Fibroblast of skin of right quadriceps (primary cell): ENCODE data around the gene FOXJ1.
A peak's percentile ranks its signal among the peaks of the same experiment; 100 is the strongest.
"Not testable (repeated sequence)": the region's sequence is repeated elsewhere in the genome, so short reads cannot be mapped to it uniquely, and the experiment has no call there.

Experiments used
- DNase-seq: peaks from one replicate; pipeline ENCODE4 v3.0.0-alpha.2; 2013

The FOXJ1 gene, protein sequence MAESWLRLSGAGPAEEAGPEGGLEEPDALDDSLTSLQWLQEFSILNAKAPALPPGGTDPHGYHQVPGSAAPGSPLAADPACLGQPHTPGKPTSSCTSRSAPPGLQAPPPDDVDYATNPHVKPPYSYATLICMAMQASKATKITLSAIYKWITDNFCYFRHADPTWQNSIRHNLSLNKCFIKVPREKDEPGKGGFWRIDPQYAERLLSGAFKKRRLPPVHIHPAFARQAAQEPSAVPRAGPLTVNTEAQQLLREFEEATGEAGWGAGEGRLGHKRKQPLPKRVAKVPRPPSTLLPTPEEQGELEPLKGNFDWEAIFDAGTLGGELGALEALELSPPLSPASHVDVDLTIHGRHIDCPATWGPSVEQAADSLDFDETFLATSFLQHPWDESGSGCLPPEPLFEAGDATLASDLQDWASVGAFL

DNA sequence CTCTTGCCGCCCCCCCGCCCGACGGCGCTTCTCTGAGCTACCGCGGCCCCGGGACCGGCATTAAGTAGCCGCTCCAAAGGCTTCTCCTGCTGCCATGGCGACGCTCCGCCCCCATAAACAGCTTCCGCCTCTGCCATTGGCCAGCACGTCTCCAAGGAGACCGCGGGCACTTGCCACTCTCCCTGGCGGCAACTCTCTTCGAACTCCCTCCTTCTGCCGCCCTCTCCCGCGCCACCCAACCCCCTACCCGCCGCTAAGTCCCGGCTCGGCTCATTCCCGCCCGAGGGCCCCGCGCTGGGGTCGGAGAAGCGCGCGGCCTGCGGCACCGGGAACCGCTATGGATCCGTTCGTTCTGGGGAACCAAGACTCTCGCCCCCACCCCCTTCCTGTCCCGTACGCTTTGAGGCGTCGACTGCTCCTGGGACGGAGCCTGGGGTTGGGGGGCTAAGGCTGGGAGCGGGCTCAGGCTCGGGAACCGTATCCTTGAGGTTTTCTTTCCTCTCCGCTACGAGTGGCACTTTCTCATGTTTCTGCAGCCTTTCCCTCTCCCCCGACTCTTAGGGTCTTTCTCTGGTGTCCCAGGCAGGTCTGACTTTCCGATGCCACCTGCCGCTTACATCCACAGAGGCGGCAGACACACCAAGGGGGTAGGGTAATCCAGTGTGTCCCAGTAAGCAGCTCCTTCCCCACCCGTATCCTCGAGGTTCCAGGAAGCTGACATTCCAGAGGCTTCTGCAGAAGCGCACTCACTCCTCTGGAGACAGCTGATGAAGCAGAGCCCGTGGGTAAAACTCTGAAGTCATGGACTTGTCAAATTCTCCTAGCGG is at the start of gene FOXJ1:
Gene FOXJ1, minus strand, starts transcription at position 34 of the 827 bp plus-strand sequence. CDS start 850 bp downstream, outside the sequence.
- DNase-seq: peak; percentile 73

DNA sequence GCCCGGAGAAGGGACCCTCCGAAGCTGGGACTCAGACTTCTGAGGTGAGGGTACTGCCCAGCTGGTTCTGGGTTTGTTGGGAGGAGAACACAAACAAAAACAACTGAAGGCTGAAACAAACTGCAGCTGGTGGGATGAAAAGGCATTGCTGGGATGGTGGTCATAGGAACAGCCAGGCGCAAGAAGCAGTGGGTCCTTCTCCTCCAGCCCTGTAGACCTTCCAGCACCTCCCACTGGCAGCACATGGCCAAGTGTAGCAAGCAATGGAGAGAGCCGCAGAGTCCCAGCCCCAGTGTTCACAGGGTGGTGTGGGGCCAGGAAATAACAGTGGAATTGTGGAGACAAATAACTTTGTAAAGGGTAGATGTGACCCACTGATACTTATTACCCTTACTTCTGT is 48.7 kb upstream of the FOXJ1 start:
- DNase-seq: no peak

DNA sequence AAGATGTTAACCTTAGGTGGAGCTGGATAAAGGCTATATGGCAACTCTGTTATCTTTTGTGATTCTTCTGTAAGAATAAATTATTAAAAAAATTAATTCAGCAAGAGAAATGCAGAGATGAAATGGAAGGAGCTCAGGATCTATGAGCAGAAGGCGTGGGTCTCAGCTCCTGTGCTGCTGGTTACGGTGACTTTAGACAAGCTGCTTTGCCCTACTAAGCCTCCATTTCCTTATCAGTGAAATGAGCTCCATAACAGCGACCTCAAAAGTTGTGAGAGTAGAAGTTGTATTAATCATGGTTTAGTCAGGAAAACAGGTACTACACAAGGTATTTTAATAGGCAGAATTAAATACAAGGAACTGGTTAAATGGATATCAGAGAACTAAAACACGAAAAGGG is 48.2 kb upstream of the FOXJ1 start:
- no peak for DNase-seq

DNA sequence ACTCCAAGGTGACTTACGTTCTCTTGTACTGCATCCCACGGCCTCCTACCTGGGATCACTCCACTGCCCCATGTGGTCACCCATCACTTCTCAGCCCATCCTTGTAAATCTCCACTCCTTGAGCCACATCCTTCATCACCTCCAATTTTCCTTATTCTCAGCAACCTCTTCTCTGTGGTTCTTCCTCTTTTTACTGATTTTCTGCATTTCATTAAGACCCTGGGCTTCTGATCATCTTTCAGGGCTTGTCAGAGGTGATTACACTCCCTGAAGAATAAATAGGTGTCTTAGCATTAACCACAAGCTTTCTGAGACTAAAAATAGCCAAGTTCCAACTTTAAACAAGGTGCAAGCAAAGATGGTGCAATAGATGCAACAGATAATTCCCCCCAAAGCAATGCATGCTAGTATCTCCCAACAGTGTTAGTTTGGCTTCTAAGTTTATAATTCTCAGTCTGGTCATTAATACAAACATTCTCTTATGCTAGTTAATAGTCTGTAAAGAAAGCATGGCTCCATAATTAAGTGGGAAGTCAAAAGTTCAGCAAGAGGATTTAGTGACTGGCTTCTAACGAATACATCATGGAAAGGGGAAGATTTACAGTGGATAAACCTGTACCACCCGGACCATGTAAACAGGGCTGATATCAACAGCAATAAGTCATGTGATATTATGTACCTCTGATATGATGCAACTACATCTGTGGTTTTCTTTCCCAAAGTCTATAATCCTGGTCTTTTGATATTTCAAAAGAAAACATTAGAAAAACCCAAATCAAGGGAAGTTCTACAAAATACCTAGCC is 47.4 kb upstream of the FOXJ1 start:
- DNase-seq: no peak

DNA sequence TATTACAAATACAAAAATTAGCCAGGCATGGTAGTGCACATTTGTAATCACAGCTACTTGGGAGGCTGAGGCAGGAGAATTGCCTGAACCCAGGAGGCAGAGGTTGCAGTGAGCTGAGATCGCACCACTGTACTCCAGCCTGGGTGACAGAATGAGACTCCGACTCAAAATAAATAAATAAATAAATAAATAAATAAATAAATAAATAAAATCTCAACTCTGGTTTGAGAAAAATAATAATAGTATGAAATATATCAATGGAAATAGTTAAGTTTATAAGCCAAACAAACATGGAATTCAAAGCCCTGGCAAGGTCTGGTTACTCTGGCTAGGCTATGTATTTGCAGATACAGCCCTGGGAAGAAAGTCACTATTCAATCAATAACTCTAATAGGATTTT is 45.7 kb upstream of the FOXJ1 start:
- not testable (repeated sequence) for DNase-seq

DNA sequence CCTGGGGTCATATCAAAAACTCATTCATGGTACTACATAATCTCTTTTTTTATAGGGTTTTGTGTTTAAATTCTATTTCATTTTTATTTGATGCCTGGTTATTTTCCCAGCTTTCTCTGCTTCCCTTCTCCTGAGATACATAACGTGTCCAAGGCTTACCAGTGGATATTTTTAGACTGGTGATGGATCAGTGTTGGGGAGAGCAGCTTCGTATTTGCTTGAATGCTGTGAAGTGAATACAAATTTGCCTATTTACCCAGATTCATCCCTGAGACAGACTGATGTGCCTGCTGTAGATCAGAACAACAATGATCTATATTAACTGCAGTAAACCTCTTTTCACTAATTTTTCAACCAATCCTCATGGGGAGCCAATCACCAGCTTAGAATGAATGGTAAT is 43.2 kb upstream of the FOXJ1 start:
- no peak for DNase-seq

DNA sequence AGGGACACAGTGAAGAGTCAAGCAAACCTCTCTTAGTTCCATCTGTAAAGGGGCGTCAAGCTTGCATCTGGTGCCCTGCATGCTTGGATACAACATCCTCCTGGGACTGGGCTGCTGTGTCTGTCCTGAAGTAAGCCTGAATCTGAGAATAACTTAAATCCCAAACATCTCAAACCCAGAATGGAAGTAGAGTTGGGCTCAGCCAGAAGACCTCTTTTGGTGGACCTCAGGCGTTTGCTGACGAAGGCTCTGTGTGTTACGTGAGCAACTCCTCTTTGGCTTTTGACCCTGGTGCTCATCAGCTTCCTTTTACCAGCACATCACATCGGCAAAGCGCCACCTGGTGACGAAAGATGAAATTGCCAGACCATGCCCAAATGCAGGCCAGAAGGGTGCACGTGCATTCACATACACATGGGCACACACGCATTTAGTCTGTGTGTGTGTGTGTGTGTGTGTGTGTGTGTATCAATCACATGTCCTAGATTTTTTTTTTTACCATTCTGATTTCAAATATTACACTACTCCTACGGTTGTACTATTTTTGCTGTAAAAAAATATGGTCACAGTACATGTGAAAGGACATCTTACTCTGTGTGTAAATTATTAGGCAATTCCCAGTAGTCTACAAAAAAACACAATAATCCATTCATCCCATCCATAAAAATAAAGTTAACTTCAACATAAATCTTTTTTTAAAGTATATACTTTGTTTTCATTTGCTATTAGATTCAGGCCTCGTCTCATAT is 41.1 kb upstream of the FOXJ1 start:
- peak; percentile 86 for DNase-seq

DNA sequence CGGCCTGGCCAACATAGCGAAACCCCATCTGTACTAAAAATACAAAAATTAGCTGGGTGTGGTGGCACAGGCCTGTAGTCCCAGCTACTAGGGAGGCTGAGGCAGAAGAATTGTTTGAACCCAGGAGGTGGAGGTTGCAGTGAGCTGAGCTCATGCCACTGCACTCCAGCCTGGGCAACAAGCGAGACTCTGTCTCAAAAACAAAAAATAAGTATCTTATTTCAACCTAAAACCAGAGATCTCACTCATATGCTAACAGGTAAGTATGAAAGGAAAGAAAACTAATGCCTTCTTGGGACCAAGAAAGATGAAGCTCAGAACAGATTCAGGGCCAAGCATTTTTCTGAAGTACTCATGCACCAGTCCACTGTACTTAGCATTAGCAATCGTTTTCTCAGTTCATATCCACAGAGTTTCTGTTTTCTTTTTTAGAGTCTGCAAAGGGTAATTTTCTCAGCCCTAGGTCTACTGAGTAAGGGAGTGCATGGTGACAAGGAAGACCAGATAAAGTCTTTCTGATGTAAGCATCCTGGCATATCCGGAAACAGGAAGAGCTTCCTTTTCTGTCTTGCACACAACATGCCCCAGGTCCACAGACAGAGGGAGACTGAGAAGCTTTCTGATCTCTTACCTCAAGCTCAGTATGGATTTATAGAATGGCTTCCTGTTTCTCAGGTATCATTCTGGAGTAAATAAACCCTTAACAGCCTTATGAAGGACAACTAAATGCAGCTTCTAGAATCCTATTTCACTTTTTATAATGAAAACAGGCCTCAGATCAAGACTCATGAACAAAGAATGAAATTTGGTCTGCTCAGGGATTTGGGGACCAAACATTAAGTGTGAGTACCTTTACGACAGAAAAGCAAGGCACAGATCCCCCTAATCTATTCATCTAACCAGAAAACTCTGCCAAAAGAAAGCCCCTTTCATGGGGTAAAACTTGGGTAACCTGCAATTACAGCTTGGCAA is 38.7 kb upstream of the FOXJ1 start:
- peak; percentile 36 for DNase-seq

DNA sequence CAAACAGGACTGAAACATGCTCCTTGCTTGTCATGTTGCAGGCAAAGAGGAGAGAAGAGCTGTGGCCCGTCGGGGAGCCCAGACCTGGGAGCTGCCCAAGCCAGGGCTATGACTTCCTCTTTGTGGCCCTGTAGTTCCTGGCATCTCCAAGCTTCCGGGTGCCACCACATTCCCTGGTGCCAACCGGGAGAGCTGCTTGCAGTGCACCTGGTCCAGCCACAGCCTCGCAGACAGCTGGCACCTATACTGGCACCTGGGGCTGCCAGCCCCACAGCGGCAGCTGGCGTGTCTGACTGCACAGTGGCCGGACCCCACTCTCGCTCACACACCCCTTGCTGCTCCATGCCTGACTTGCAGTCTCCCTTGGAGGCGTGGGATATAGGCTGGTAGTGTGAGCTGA is 37.1 kb upstream of the FOXJ1 start:
- no peak for DNase-seq

DNA sequence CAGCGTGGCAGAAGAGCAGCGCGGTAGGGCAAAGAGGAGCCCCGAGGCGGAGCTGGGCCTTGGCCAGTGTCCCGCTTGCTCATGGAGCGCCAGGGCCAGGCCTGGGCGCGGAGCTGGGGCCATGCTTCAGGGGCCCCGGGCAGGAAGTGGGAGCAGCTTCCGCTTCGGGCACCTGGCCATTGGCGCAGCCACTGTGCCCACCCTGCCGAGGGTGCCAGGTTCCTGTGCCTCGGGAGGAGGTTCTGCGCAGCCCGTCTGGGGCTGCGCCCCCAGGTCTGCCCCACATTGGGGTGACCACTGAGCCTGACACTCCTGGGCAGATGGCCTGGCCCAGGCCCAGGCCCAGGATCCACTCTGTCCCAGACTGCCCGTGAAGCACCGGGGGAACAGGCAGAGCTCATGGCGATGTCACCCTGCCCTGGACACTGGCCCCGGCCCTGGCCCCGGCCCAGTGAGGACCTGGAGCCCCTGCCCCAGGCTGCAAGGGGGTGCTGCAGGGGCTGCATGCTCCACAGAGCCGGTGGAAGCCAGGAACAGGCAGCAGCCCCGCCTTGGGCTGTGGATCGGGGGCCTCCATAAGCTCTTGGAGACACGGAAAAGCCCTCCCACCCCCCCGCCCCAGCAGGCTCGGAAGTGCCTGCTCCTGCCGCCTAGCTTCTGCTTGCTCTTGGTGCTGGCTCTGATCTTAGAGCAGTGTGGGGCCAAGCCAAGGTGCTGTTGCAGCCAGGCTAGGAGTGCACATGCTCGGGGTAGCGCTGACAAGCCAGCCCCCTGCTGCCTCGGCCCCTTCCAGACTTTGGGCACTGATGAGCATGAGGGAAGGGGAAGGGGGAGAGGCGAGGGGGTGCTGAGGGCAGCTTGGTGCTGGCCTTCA is 35.9 kb upstream of the FOXJ1 start:
- DNase-seq: no peak

DNA sequence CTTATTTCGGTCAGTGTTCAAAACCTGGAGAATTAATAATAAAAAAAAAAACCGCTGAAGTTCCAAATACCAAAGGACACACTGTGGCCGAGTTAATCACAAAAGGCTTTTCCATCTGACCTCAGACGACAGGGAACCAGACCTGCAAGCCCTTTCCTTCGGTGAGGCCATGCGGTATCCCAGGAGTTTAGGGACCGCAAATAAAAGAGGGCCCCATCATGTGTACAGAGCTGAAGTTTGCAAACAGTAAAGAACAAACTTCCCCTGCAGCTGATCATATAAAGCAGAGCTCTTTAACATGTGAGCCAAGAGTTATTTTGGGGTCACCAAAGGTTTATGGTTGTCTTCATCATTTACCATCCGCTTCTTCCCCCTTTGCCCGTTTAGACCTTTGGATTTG is 33.0 kb upstream of the FOXJ1 start:
- no peak for DNase-seq

DNA sequence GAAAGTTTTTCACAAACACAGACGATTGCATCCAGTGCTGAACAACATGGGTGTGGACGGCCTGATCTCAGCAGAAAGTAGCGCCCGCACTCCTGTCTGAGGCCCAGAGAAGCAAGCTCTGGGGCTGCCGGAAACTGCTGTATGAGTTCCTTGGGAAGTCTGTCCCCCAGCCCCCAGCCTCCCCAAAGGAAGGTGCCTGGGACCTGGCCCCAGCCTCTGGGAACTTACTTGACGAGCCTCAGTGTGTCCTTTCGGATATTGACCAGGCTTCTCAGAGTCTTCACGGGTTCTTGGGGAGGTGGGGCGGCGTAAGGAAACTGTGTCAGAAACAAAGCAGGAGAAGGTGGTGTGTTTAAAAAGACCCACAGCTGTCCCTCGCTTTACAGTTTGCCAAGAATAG is 32.4 kb upstream of the FOXJ1 start:
- no peak for DNase-seq

DNA sequence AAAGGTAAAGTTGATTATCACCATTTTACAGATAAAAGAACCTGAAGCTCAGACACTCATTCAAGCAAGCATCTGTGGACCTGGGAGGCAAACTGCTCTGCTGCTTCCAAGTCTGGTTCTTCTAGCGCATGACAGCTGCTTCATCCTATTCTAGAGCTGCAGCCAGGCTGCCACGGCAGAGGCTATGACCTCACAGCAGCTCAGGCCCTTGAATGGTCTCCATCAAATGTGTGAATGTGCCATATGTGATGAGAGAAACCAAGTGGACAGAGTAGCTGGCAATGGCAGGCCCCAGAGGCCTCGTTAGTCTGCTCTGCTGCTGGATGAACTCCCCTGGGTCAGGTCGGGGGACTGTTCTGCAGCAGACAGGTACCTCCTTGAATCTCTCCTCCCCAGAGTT is 30.7 kb upstream of the FOXJ1 start:
- no peak for DNase-seq

DNA sequence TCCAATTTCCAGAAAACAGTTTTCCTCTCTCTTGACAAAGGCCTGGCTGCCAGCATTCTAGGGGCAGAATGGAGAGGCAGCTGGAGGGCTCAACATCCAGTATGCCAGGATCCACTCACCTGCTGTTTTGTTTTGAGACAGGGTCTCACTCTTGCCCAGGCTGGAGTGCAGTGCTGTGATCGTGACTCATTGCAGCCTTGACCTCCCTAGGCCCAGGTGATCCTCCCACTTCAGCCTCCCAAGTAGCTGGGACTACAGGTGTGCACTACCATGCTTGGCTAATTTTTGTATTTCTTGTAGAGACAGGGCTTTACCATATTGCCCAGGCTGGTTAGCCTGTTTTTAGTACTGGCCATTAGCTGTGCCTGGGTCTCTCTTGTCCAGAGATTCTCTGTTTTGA is 29.1 kb upstream of the FOXJ1 start:
- DNase-seq: no peak

DNA sequence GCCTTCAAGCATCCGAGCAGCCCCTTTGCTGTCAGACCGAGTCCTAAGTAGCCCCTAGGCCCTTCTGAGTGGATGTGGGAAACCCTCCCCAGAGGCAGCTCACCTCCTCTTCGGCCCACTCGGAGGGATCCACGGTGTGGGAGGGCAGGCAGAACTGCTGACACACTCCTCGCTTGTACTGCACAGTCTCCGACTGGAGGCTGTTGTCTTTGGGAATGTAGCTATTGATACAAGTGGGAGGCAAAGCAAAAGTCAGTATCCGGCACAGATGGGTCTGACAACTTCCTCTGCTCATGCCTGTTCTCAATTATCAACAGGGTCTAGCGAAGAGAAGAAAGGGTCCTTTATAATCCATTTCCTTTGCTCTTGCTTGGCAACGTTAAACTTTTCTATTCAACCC is 25.9 kb upstream of the FOXJ1 start:
- no peak for DNase-seq

DNA sequence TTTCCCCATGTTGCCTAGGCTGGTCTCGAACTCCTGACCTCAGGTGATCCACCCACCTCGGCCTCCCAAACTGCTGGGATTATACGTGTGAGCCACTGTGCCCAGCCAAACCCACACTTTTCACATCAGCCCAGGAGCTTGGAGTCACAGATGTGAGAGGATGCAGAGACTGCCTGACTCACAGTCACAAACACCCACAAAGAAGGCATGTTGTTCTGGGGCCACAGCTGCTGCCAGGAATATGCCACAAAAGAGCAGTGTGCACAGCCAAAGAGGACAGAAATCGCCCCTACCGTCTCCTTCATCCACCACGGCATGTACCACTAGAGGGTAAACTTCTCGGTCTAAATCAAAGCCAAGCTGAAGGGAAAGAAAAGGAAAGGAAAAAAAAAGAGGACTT is 25.1 kb upstream of the FOXJ1 start:
- no peak for DNase-seq

DNA sequence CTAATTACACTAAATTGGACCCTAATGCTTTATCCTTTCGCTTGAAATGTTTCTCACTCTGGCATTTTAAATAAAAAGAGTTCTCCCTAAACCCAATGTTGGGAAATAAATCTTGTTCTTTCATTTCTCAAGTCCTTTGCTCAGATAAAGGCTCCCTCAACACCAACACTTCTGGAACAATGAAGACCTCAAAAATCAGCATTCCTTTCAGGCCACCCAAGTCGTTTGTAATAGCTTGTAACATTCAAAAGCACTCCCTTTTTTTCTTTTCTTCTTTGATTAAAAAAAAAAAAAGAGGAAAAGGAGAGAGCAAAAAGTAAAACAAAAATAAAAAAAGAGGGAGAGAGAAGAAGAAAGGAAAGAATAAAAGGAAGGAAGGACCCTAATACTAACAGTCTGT is 23.3 kb upstream of the FOXJ1 start:
- DNase-seq: no peak

DNA sequence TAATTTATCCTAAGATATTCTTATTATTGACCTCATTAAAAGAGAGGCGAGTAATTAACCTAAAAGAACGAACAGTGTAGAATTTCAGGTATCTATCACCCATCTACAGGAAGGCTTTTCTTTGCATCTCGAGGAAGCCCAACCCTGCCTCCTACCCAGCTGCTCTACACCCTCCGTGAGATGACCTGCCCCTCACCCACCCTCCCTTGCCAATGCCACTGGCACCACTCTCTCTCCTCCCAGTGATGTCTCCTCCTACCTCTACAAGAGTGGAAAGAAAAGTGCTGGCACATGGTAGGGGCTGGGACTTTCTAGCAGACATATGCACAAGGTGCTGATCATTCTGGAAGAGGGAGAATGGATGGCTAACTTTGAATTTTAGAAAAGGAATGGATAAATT is 22.9 kb upstream of the FOXJ1 start:
- DNase-seq: no peak

DNA sequence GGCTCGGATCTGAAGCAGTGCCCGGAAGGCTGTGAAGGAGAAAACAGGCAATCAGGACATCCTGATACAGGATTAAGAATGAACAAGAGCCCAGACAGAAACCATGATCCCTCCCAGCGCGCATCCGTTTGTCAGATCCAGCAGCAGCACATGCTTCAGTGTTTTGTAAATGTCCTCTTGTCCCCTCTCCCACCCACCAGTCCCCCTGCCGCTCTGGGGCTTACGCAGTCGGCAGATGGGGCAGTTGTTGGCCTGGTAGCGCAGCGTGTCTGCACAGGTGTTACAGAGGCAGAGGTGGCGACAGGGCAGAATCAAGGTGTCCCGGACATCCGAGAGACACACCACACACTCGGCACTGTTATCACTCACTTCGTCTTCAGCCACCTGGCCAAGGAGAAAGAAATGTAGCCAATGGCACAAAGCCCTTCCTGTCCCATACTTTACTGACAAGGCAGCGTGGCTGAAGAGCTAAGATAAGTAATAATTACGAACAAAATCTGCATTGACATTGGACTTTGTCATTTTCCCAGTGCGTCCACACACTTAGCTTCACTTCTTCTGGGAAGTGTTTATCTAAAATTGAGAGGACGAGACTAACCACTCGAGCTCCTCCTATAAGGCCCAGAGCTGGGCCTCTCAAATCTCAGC is 20.7 kb upstream of the FOXJ1 start:
- DNase-seq: no peak
